SK-N-SH (cell line): ENCODE measurements around the gene ITGA8. TPM values are rescaled to one million over a fixed set of nuclear protein-coding genes. Genes with fewer than 3 reads are reported as not detected.
A peak's percentile ranks its signal among the peaks of the same experiment; 100 is the strongest.

Experiments used
- CTCF ChIA-PET: fragments of 300-600, 350-600 bp; formaldehyde crosslinking; extraction: SDS; loops from one replicate; lab custom pipeline; 2021; lab: Yijun Ruan, JAX
- POLR2A ChIA-PET: fragments of 350-600 bp; sonication (Branson Sonifier 250); formaldehyde crosslinking; extraction: SDS; loops from one replicate; lab custom pipeline; 2020; ENCODE audit warnings: antibody characterized with exemption, inconsistent platforms; lab: Yijun Ruan, JAX
- DNase-seq: peaks from one replicate; pipeline ENCODE4 v3.0.0; 2012
- H2AFZ ChIP-seq: fragments of 200-600 bp; sonication (generic); 2 replicates; pipeline ENCODE4 v1.8.1; 2016; ENCODE audit warnings: antibody characterized with exemption, mild to moderate bottlenecking, low read depth
- H3F3A ChIP-seq: fragments of 200-600 bp; sonication (generic); replicated peaks from 2 replicates; pipeline ENCODE3; 2016; ENCODE audit warnings: antibody characterized with exemption, mild to moderate bottlenecking; ENCODE audit not compliant: insufficient read depth
- H3K27ac ChIP-seq, 2 experiments: fragments of 200-500 bp in 1 of 2; fragments of 200-600 bp in 1 of 2; sonication (Bioruptor generic) in 1 of 2; sonication (generic), shearing (Covaris generic) in 1 of 2; 2 replicates each; pipeline versions ENCODE4 v1.5.1 to v1.6.1; 2014 to 2016; ENCODE audit warnings: low read depth in 2 of 2, inconsistent platforms in 1 of 2, low read length in 1 of 2, mild to moderate bottlenecking in 1 of 2, mixed read lengths in 1 of 2
- H3K27me3 ChIP-seq: fragments of 200-600 bp; sonication (generic), shearing (Covaris generic); 2 replicates; pipeline ENCODE4 v1.6.1; 2016; ENCODE audit warnings: mixed run types; ENCODE audit not compliant: insufficient read depth
- H3K36me3 ChIP-seq, 2 experiments: fragments of 200-500 bp in 1 of 2; fragments of 200-600 bp in 1 of 2; sonication (Bioruptor generic) in 1 of 2; sonication (generic) in 1 of 2; replicated peaks in 1 of 2; 2 replicates each; pipeline versions ENCODE3 to v1.5.1; 2014 to 2016; ENCODE audit warnings: low read length in 1 of 2, mild to moderate bottlenecking in 1 of 2; ENCODE audit not compliant: insufficient read depth in 2 of 2, control insufficient read depth in 1 of 2
- H3K4me1 ChIP-seq, 2 experiments: fragments of 200-500 bp in 1 of 2; fragments of 200-600 bp in 1 of 2; sonication (Bioruptor generic) in 1 of 2; sonication (generic), shearing (Covaris generic) in 1 of 2; 2 replicates each; pipeline versions ENCODE4 v1.5.1 to v1.6.1; 2014 to 2016; ENCODE audit warnings: low read depth in 1 of 2, low read length in 1 of 2, mixed run types in 1 of 2; ENCODE audit not compliant: insufficient read depth in 2 of 2, control insufficient read depth in 1 of 2
- H3K4me2 ChIP-seq: fragments of 200-600 bp; sonication (generic), shearing (Covaris generic); 2 replicates; pipeline ENCODE4 v1.6.1; 2017; ENCODE audit warnings: mixed run types
- H3K4me3 ChIP-seq, 2 experiments: fragments of 200-500 bp in 1 of 2; fragments of 200-600 bp in 1 of 2; sonication (Bioruptor generic) in 1 of 2; sonication (generic), shearing (Covaris generic) in 1 of 2; 2 replicates each; pipeline versions ENCODE4 v1.5.1 to v1.8.1; 2014 to 2016; ENCODE audit warnings: low read depth in 2 of 2, inconsistent platforms in 1 of 2, low read length in 1 of 2, mild to moderate bottlenecking in 1 of 2, mixed read lengths in 1 of 2, moderate library complexity in 1 of 2
- H3K79me2 ChIP-seq: fragments of 200-600 bp; sonication (generic); 2 replicates; pipeline ENCODE4 v1.8.1; 2017; ENCODE audit warnings: mild to moderate bottlenecking; ENCODE audit not compliant: insufficient read depth
- H3K9ac ChIP-seq: fragments of 200-600 bp; sonication (generic); 2 replicates; pipeline ENCODE4 v1.6.1; 2017; ENCODE audit warnings: mixed run types
- H3K9me2 ChIP-seq: fragments of 200-600 bp; sonication (generic); 2 replicates; pipeline ENCODE4 v1.6.1; 2017; ENCODE audit warnings: mixed run types
- H3K9me3 ChIP-seq: fragments of 200-600 bp; sonication (generic); 2 replicates; pipeline ENCODE4 v1.6.1; 2017; ENCODE audit warnings: mixed run types, mild to moderate bottlenecking, moderate library complexity
- H4K20me1 ChIP-seq: fragments of 200-600 bp; sonication (generic); 2 replicates; pipeline ENCODE4 v1.6.1; 2017; ENCODE audit warnings: mild to moderate bottlenecking, mixed run types; ENCODE audit not compliant: insufficient read depth
- CHD2 ChIP-seq: fragments of 150-350 bp; IDR thresholded peaks from 2 replicates; pipeline ENCODE4 v1.6.1; 2018; ENCODE audit warnings: low read length; ENCODE audit not compliant: partially characterized antibody
- CTCF ChIP-seq: fragments of 200-600 bp; sonication (generic); IDR thresholded peaks from 2 replicates; pipeline ENCODE4 v1.6.1; 2017; ENCODE audit warnings: antibody characterized with exemption, mild to moderate bottlenecking, moderate library complexity
- EP300 ChIP-seq, 2 experiments: IDR thresholded peaks; 2 replicates each; pipeline versions ENCODE4 v1.4.0 to v1.6.1; 2012; ENCODE audit warnings: borderline replicate concordance in 1 of 2, low read depth in 1 of 2, low read length in 1 of 2
- GATA2 ChIP-seq: sonication (generic); formaldehyde crosslinking; IDR thresholded peaks from 2 replicates; pipeline ENCODE4 v1.5.0; 2020; ENCODE audit warnings: mild to moderate bottlenecking, missing genetic modification reagents
- JUND ChIP-seq: IDR thresholded peaks from 2 replicates; pipeline ENCODE4 v1.4.0; 2012
- MEF2A ChIP-seq: IDR thresholded peaks from 2 replicates; pipeline ENCODE4 v1.4.0; 2012; ENCODE audit warnings: low read depth, borderline replicate concordance
- NFIC ChIP-seq: IDR thresholded peaks from 2 replicates; pipeline ENCODE4 v1.4.0; 2012; ENCODE audit warnings: borderline replicate concordance
- RAD21 ChIP-seq: IDR thresholded peaks from 2 replicates; pipeline ENCODE4 v1.6.1; 2012; ENCODE audit warnings: mild to moderate bottlenecking, low read length
- RCOR1 ChIP-seq: fragments of 150-350 bp; IDR thresholded peaks from 2 replicates; pipeline ENCODE4 v1.6.1; 2017; ENCODE audit warnings: antibody characterized with exemption, low read length
- RFX5 ChIP-seq: IDR thresholded peaks from 2 replicates; pipeline ENCODE4 v1.6.1; 2012; ENCODE audit warnings: mild to moderate bottlenecking, improper control_type of control experiment, low read length
- SIN3A ChIP-seq: IDR thresholded peaks from 2 replicates; pipeline ENCODE4 v1.6.1; 2012; ENCODE audit warnings: low read depth, mild to moderate bottlenecking, low read length, moderate library complexity, borderline replicate concordance
- TAF1 ChIP-seq: IDR thresholded peaks from 2 replicates; pipeline ENCODE4 v1.6.1; 2012; ENCODE audit warnings: low read depth, mild to moderate bottlenecking, low read length, moderate library complexity, borderline replicate concordance
- TCF12 ChIP-seq: IDR thresholded peaks from 2 replicates; pipeline ENCODE4 v1.4.0; 2012
- TEAD4 ChIP-seq: IDR thresholded peaks from 2 replicates; pipeline ENCODE4 v1.4.0; 2012; ENCODE audit warnings: mild to moderate bottlenecking, borderline replicate concordance; ENCODE audit not compliant: insufficient read depth
- USF1 ChIP-seq: IDR thresholded peaks from 2 replicates; pipeline ENCODE4 v1.4.0; 2012; ENCODE audit warnings: low read depth, borderline replicate concordance
- WGBS: methylation state at CpG from one replicate; pipeline ENCODE4 v1.1.6; 2017; ENCODE audit warnings: low lambda C conversion rate; 5-methylcytosine and 5-hydroxymethylcytosine counted together
- polyA plus RNA-seq, 3 experiments: library from polyadenylated mRNA; depleted of rRNA; stranded (reverse); fragments of >200 nt; gene quantifications; 2 replicates each; pipeline ENCODE4 v1.2.3, GENCODE V29; 2012
- TF ChIP-seq, protein P1 (sequence below): fragments of 150-350 bp; IDR thresholded peaks from 2 replicates; pipeline ENCODE4 v1.6.1; 2016; ENCODE audit warnings: mild to moderate bottlenecking, low read depth, low read length
- TF ChIP-seq, protein P2 (sequence below): IDR thresholded peaks from 2 replicates; pipeline ENCODE4; 2012
- TF ChIP-seq, protein P3 (sequence below): IDR thresholded peaks from 2 replicates; pipeline ENCODE4 v1.6.1; 2012; ENCODE audit warnings: mild to moderate bottlenecking, low read depth, low read length, moderate library complexity

The ITGA8 gene
- polyA plus RNA-seq, 1 of the 3 experiments (the other 2 are of a cell fraction), result not detected

GRCh38 chr10:15483215-15484075, 236.3 kb downstream of the ITGA8 start:
- 12% methylated on average over 14 of the region's 14 CpGs for WGBS
- DNase-seq, result peak; percentile 74

More at GRCh38 chr10:15483215-15484075, 236.3 kb downstream of the ITGA8 start:
- Histone ChIP-seq H3K4me3 (no peak overlapping the region), H3K4me2 (no peak overlapping the region), H3K9me2 (no peaks in the 10 kb centered on the region), H3K4me1 (peaks cover 0 to 8% of the 10 kb centered on the region in 2 experiments; a peak in 1 of 4 replicates), H3K79me2 (no peaks in the 10 kb centered on the region), H4K20me1 (no peaks in the 10 kb centered on the region), H3K27ac (no peak overlapping the region), H3K9ac (no peak overlapping the region), H3F3A (no peaks in the 10 kb centered on the region), H3K27me3 (no peaks in the 10 kb centered on the region; the same call in 1 of the 2 replicates), H3K36me3 (no peaks in the 10 kb centered on the region), H2AFZ (no peak overlapping the region), H3K9me3 (no peaks in the 10 kb centered on the region)
- CTCF ChIA-PET, result interaction anchor here (1.6 kb wide), 1 partner anchor 45 kb away, joined by 7 read pairs; no protein-coding TSS in a partner anchor
- POLR2A ChIA-PET, result no interaction called here
- TF ChIP-seq JUND (no peak), MEF2A (no peak), GATA2 (CRISPR knock-in tag) (peak; percentile 86), TEAD4 (no peak), CHD2 (no peak), USF1 (no peak), NFIC (no peak), RFX5 (no peak), TCF12 (peak; percentile 37), EP300 (IDR thresholded peaks at IDR 0.05; ENCODE audit: borderline replicate concordance in 1 of 2, low read depth in 1 of 2, low read length in 1 of 2) (peak in 1 of 2 experiments; percentile 88; a peak in 2 of 4 replicates), TAF1 (no peak), RCOR1 (peak; percentile 47; the same call in 1 of the 2 replicates), SIN3A (no peak), RAD21 (no peak), CTCF (no peak)
- TF ChIP-seq, protein P1, sequence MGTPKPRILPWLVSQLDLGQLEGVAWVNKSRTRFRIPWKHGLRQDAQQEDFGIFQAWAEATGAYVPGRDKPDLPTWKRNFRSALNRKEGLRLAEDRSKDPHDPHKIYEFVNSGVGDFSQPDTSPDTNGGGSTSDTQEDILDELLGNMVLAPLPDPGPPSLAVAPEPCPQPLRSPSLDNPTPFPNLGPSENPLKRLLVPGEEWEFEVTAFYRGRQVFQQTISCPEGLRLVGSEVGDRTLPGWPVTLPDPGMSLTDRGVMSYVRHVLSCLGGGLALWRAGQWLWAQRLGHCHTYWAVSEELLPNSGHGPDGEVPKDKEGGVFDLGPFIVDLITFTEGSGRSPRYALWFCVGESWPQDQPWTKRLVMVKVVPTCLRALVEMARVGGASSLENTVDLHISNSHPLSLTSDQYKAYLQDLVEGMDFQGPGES, result no peak
- TF ChIP-seq, protein P2, sequence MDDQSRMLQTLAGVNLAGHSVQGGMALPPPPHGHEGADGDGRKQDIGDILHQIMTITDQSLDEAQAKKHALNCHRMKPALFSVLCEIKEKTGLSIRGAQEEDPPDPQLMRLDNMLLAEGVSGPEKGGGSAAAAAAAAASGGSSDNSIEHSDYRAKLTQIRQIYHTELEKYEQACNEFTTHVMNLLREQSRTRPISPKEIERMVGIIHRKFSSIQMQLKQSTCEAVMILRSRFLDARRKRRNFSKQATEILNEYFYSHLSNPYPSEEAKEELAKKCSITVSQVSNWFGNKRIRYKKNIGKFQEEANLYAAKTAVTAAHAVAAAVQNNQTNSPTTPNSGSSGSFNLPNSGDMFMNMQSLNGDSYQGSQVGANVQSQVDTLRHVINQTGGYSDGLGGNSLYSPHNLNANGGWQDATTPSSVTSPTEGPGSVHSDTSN, result 0 out of 2 replicates have a peak, but pooled peaks have one; percentile 8
- TF ChIP-seq, protein P3, sequence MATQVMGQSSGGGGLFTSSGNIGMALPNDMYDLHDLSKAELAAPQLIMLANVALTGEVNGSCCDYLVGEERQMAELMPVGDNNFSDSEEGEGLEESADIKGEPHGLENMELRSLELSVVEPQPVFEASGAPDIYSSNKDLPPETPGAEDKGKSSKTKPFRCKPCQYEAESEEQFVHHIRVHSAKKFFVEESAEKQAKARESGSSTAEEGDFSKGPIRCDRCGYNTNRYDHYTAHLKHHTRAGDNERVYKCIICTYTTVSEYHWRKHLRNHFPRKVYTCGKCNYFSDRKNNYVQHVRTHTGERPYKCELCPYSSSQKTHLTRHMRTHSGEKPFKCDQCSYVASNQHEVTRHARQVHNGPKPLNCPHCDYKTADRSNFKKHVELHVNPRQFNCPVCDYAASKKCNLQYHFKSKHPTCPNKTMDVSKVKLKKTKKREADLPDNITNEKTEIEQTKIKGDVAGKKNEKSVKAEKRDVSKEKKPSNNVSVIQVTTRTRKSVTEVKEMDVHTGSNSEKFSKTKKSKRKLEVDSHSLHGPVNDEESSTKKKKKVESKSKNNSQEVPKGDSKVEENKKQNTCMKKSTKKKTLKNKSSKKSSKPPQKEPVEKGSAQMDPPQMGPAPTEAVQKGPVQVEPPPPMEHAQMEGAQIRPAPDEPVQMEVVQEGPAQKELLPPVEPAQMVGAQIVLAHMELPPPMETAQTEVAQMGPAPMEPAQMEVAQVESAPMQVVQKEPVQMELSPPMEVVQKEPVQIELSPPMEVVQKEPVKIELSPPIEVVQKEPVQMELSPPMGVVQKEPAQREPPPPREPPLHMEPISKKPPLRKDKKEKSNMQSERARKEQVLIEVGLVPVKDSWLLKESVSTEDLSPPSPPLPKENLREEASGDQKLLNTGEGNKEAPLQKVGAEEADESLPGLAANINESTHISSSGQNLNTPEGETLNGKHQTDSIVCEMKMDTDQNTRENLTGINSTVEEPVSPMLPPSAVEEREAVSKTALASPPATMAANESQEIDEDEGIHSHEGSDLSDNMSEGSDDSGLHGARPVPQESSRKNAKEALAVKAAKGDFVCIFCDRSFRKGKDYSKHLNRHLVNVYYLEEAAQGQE, result no peak
